BLaER1 treated with 17β-estradiol and CSF1 and Interleukin-3, amounts not matched to agents 10 nM and 100 nM (cell line): ENCODE results near the gene CNNM1.

ENCODE experiments used
- H3K27ac ChIP-seq, 11 experiments: shearing (Covaris generic); formaldehyde crosslinking; 2 replicates each; pipeline ENCODE4 v1.8.1; 2022
- H3K27me3 ChIP-seq, 11 experiments: shearing (Covaris generic); formaldehyde crosslinking; 2 replicates each; pipeline ENCODE4 v1.8.1; 2022
- H3K36me3 ChIP-seq, 11 experiments: shearing (Covaris generic); formaldehyde crosslinking; 2 replicates each; pipeline ENCODE4 v1.8.1; 2022
- H3K4me1 ChIP-seq, 10 experiments: shearing (Covaris generic); formaldehyde crosslinking; 2 replicates each; pipeline ENCODE4 v1.8.1; 2022
- H3K4me2 ChIP-seq, 11 experiments: shearing (Covaris generic); formaldehyde crosslinking; 2 replicates each; pipeline ENCODE4 v1.8.1; 2022
- H3K4me3 ChIP-seq, 10 experiments: shearing (Covaris generic); formaldehyde crosslinking; 2 replicates each; pipeline ENCODE4 v1.8.1; 2022
- H3K9ac ChIP-seq, 11 experiments: shearing (Covaris generic); formaldehyde crosslinking; 2 replicates each; pipeline ENCODE4 v1.8.1; 2022
- H3K9me3 ChIP-seq, 11 experiments: shearing (Covaris generic); formaldehyde crosslinking; replicated peaks in 1 of 11; 2 replicates each; pipeline ENCODE4 v1.8.1; 2022
- H4K20me1 ChIP-seq, 11 experiments: shearing (Covaris generic); formaldehyde crosslinking; 2 replicates each; pipeline ENCODE4 v1.8.1; 2022
- Cebpa-rat ChIP-seq, 11 experiments: shearing (Covaris generic); IDR thresholded peaks; 2 replicates each; pipeline ENCODE4 v1.8.1; 2022

The CNNM1 gene

GRCh38 chr10:99365311-99365710 is 36.2 kb downstream of the CNNM1 start:
- H3K27ac ChIP-seq, result no peak overlapping the region

GRCh38 chr10:99365736-99366135 is 36.6 kb downstream of the CNNM1 start:
- H3K27ac ChIP-seq, result no peak overlapping the region
- no peak overlapping the region for H3K4me2 ChIP-seq
- H3K9ac ChIP-seq, result no peak overlapping the region
- H3K27me3 ChIP-seq, result no peaks in the 10 kb centered on the region
- no peak for TF ChIP-seq Cebpa-rat (IDR thresholded peaks at IDR 0.05)
- no peaks in the 10 kb centered on the region for H3K9me3 ChIP-seq
- H3K4me1 ChIP-seq, result peaks cover 6 to 10% (median 8%) of the 10 kb centered on the region in 10 experiments; a peak in 9 of 20 replicates
- H3K4me3 ChIP-seq, result no peak overlapping the region
- H3K36me3 ChIP-seq, result no peaks in the 10 kb centered on the region
- H4K20me1 ChIP-seq, result no peaks in the 10 kb centered on the region

More at GRCh38 chr10:99365311-99365710, 36.2 kb downstream of the CNNM1 start:
- no peak overlapping the region for H3K4me2 ChIP-seq
- no peaks in the 10 kb centered on the region for H3K27me3 ChIP-seq
- no peaks in the 10 kb centered on the region for H4K20me1 ChIP-seq
- H3K9me3 ChIP-seq, result no peaks in the 10 kb centered on the region
- H3K36me3 ChIP-seq, result no peaks in the 10 kb centered on the region
- H3K9ac ChIP-seq, result no peak overlapping the region
- H3K4me3 ChIP-seq, result no peak overlapping the region
- H3K4me1 ChIP-seq, result peaks cover 6 to 10% (median 8%) of the 10 kb centered on the region in 10 experiments; a peak in 9 of 20 replicates
- no peak for TF ChIP-seq Cebpa-rat (IDR thresholded peaks at IDR 0.05)

- H4K20me1 ChIP-seq, result no peaks in the 10 kb centered on the region
- H3K4me3 ChIP-seq, result no peak overlapping the region
- no peak overlapping the region for H3K27ac ChIP-seq
- TF ChIP-seq Cebpa-rat (IDR thresholded peaks at IDR 0.05), result no peak
- no peaks in the 10 kb centered on the region for H3K27me3 ChIP-seq
- no peaks in the 10 kb centered on the region for H3K36me3 ChIP-seq
- peaks cover 6 to 10% (median 8%) of the 10 kb centered on the region in 10 experiments; a peak in 9 of 20 replicates for H3K4me1 ChIP-seq
- no peaks in the 10 kb centered on the region for H3K9me3 ChIP-seq
- peak overlapping the region in 9 of 11 experiments; percentile 4 to 42 (median 25); a peak in 9 of 22 replicates for H3K4me2 ChIP-seq
- H3K9ac ChIP-seq, result no peak overlapping the region
Measured at GRCh38 chr10:99366666-99367065, 37.5 kb downstream of the CNNM1 start.

- no peak overlapping the region for H3K4me3 ChIP-seq
- no peak overlapping the region for H3K9ac ChIP-seq
- no peaks in the 10 kb centered on the region for H3K36me3 ChIP-seq
- no peak overlapping the region for H3K4me2 ChIP-seq
- no peaks in the 10 kb centered on the region for H3K9me3 ChIP-seq
- no peak overlapping the region for H3K27ac ChIP-seq
- no peaks in the 10 kb centered on the region for H4K20me1 ChIP-seq
- H3K4me1 ChIP-seq, result peaks cover 6 to 10% (median 8%) of the 10 kb centered on the region in 10 experiments; a peak in 9 of 20 replicates
- TF ChIP-seq Cebpa-rat (IDR thresholded peaks at IDR 0.05), result no peak
- no peaks in the 10 kb centered on the region for H3K27me3 ChIP-seq
Measured at GRCh38 chr10:99368646-99369045, 39.5 kb downstream of the CNNM1 start.

GRCh38 chr10:99369126-99369525 is 40.0 kb downstream of the CNNM1 start:
- Histone ChIP-seq H3K4me1 (peaks cover 6 to 10% (median 8%) of the 10 kb centered on the region in 10 experiments; a peak in 9 of 20 replicates), H3K9me3 (no peaks in the 10 kb centered on the region), H3K9ac (no peak overlapping the region), H3K27ac (no peak overlapping the region), H3K4me3 (no peak overlapping the region), H3K4me2 (no peak overlapping the region), H3K27me3 (no peaks in the 10 kb centered on the region), H3K36me3 (no peaks in the 10 kb centered on the region), H4K20me1 (no peaks in the 10 kb centered on the region)
- no peak for TF ChIP-seq Cebpa-rat (IDR thresholded peaks at IDR 0.05)

- no peak for TF ChIP-seq Cebpa-rat (IDR thresholded peaks at IDR 0.05)
- Histone ChIP-seq H3K9ac (no peak overlapping the region), H3K27me3 (no peaks in the 10 kb centered on the region)
Measured at GRCh38 chr10:99369551-99369950, 40.4 kb downstream of the CNNM1 start.

GRCh38 chr10:99370993-99371392 is 41.8 kb downstream of the CNNM1 start:
- Histone ChIP-seq H3K9me3 (no peaks in the 10 kb centered on the region), H3K36me3 (no peaks in the 10 kb centered on the region), H3K4me3 (no peak overlapping the region), H3K4me1 (peaks cover 6 to 10% (median 8%) of the 10 kb centered on the region in 10 experiments; a peak in 9 of 20 replicates), H3K4me2 (no peak overlapping the region), H4K20me1 (no peaks in the 10 kb centered on the region), H3K27ac (no peak overlapping the region), H3K9ac (no peak overlapping the region), H3K27me3 (no peaks in the 10 kb centered on the region)
- TF ChIP-seq Cebpa-rat (IDR thresholded peaks at IDR 0.05), result no peak

More at GRCh38 chr10:99369551-99369950, 40.4 kb downstream of the CNNM1 start:
- H3K4me3 ChIP-seq, result no peak overlapping the region
- no peaks in the 10 kb centered on the region for H3K9me3 ChIP-seq
- no peaks in the 10 kb centered on the region for H3K36me3 ChIP-seq
- H3K4me2 ChIP-seq, result no peak overlapping the region
- H3K4me1 ChIP-seq, result peaks cover 6 to 10% (median 8%) of the 10 kb centered on the region in 10 experiments; a peak in 9 of 20 replicates
- no peak overlapping the region for H3K27ac ChIP-seq
- H4K20me1 ChIP-seq, result no peaks in the 10 kb centered on the region

- Histone ChIP-seq H3K9me3 (no peaks in the 10 kb centered on the region), H3K27me3 (no peaks in the 10 kb centered on the region), H3K9ac (no peak overlapping the region), H3K4me2 (no peak overlapping the region), H3K4me3 (no peak overlapping the region), H3K36me3 (no peaks in the 10 kb centered on the region), H3K27ac (no peak overlapping the region), H3K4me1 (no peaks in the 10 kb centered on the region), H4K20me1 (no peaks in the 10 kb centered on the region)
- peak in 8 of 11 experiments; percentile 9 to 95 (median 84); a peak in 13 of 22 replicates for TF ChIP-seq Cebpa-rat (IDR thresholded peaks at IDR 0.05)
Measured at GRCh38 chr10:99372546-99373271, 43.6 kb downstream of the CNNM1 start.

- Histone ChIP-seq H4K20me1 (no peaks in the 10 kb centered on the region), H3K9ac (no peak overlapping the region), H3K4me3 (no peak overlapping the region), H3K36me3 (no peaks in the 10 kb centered on the region), H3K4me1 (no peaks in the 10 kb centered on the region), H3K27me3 (no peaks in the 10 kb centered on the region), H3K27ac (no peak overlapping the region), H3K4me2 (no peak overlapping the region), H3K9me3 (no peaks in the 10 kb centered on the region)
- no peak for TF ChIP-seq Cebpa-rat (IDR thresholded peaks at IDR 0.05)
Measured at GRCh38 chr10:99374526-99374925, 45.4 kb downstream of the CNNM1 start.

- H3K4me2 ChIP-seq, result no peak overlapping the region
- no peak overlapping the region for H3K4me3 ChIP-seq
- H3K4me1 ChIP-seq, result no peaks in the 10 kb centered on the region
- no peak overlapping the region for H3K27ac ChIP-seq
- H3K27me3 ChIP-seq, result no peaks in the 10 kb centered on the region
- no peaks in the 10 kb centered on the region for H3K9me3 ChIP-seq
- no peaks in the 10 kb centered on the region for H4K20me1 ChIP-seq
- no peak for TF ChIP-seq Cebpa-rat (IDR thresholded peaks at IDR 0.05)
- no peaks in the 10 kb centered on the region for H3K36me3 ChIP-seq
- no peak overlapping the region for H3K9ac ChIP-seq
Measured at GRCh38 chr10:99374972-99375371, 45.8 kb downstream of the CNNM1 start.
